ENCODE results near the gene SLC48A1. TPM values are rescaled to one million over a fixed set of nuclear protein-coding genes. Genes with fewer than 3 reads are reported as not detected.

SLC48A1 gene
- total and polyA plus RNA-seq, 4 donors, result 6.1 to 15.4 (median 9.3) TPM

- H3K27ac ChIP-seq (ENCODE audit: low read depth in 1 of 2, low read length in 2 of 2), result no peak overlapping the region
- DNase-seq (ENCODE audit: low spot score), result peak; percentile 75
- no peaks in the 10 kb centered on the region for H3K27me3 ChIP-seq (ENCODE audit: control insufficient read depth in 4 of 4, insufficient read depth in 4 of 4, low read length in 3 of 4)
- no peaks in the 10 kb centered on the region for H3K9me3 ChIP-seq (ENCODE audit: control insufficient read depth in 4 of 4, low read length in 3 of 4)
- WGBS, result 83% methylated on average over 10 of the region's 10 CpGs
- TF ChIP-seq YY1 (IDR thresholded peaks at IDR 0.05) (no peak), NR2F2 (IDR thresholded peaks at IDR 0.05) (peak; percentile 51)
- no peaks in the 10 kb centered on the region for H3K36me3 ChIP-seq (ENCODE audit: control insufficient read depth in 4 of 4, insufficient read depth in 3 of 4, low read depth in 1 of 4, low read length in 3 of 4)
- H3K9ac ChIP-seq (ENCODE audit: low read depth in 1 of 2, low read length in 2 of 2), result no peak overlapping the region
- H3K4me3 ChIP-seq (ENCODE audit: low read depth in 1 of 3, low read length in 3 of 3), result no peak overlapping the region
- H3K4me1 ChIP-seq (ENCODE audit: control insufficient read depth in 4 of 4, insufficient read depth in 4 of 4, low read length in 3 of 4), result peaks cover 5 to 17% (median 8%) of the 10 kb centered on the region in 4 donors
These were observed 2.3 kb downstream of the SLC48A1 start for GRCh38 chr12:47775100-47775911.

- H3K4me1 ChIP-seq (ENCODE audit: control insufficient read depth in 4 of 4, insufficient read depth in 4 of 4, low read length in 3 of 4), result peaks cover 5 to 15% (median 8%) of the 10 kb centered on the region in 4 donors
- no peaks in the 10 kb centered on the region for H3K36me3 ChIP-seq (ENCODE audit: control insufficient read depth in 4 of 4, insufficient read depth in 3 of 4, low read depth in 1 of 4, low read length in 3 of 4)
- DNase-seq (ENCODE audit: low spot score), result no peak
These were observed 3.6 kb downstream of the SLC48A1 start for GRCh38 chr12:47776471-47777143.

More at GRCh38 chr12:47776471-47777143, 3.6 kb downstream of the SLC48A1 start:
- no peaks in the 10 kb centered on the region for H3K9me3 ChIP-seq (ENCODE audit: control insufficient read depth in 4 of 4, low read length in 3 of 4)
- no peak overlapping the region for H3K4me3 ChIP-seq (ENCODE audit: low read depth in 1 of 3, low read length in 3 of 3)
- H3K27ac ChIP-seq (ENCODE audit: low read depth in 1 of 2, low read length in 2 of 2), result no peak overlapping the region
- no peak overlapping the region for H3K9ac ChIP-seq (ENCODE audit: low read depth in 1 of 2, low read length in 2 of 2)
- no peaks in the 10 kb centered on the region for H3K27me3 ChIP-seq (ENCODE audit: control insufficient read depth in 4 of 4, insufficient read depth in 4 of 4, low read length in 3 of 4)
- TF ChIP-seq MAX (IDR thresholded peaks at IDR 0.05) (no peak), GABPA (IDR thresholded peaks at IDR 0.05 in 1 of 2, conservative IDR thresholded peaks at IDR 0.05 in 1 of 2) (no peak), FOXA2 (IDR thresholded peaks at IDR 0.05) (no peak), EGR1 (IDR thresholded peaks at IDR 0.05; ENCODE audit: low read depth in 2 of 2) (no peak), HNF4G (IDR thresholded peaks at IDR 0.05) (no peak), CTCF (IDR thresholded peaks at IDR 0.05; ENCODE audit: low read depth, low read length, missing input control) (no peak), TAF1 (conservative IDR thresholded peaks at IDR 0.05) (no peak), RAD21 (IDR thresholded peaks at IDR 0.05) (no peak), SP1 (IDR thresholded peaks at IDR 0.05) (no peak), RXRA (IDR thresholded peaks at IDR 0.05) (no peak), HNF4A (conservative IDR thresholded peaks at IDR 0.05) (no peak), NR2F2 (IDR thresholded peaks at IDR 0.05) (no peak), YY1 (IDR thresholded peaks at IDR 0.05) (no peak), JUND (IDR thresholded peaks at IDR 0.05) (no peak), FOXA1 (IDR thresholded peaks at IDR 0.05) (no peak)
- TF ChIP-seq, protein P1, sequence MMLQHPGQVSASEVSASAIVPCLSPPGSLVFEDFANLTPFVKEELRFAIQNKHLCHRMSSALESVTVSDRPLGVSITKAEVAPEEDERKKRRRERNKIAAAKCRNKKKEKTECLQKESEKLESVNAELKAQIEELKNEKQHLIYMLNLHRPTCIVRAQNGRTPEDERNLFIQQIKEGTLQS (IDR thresholded peaks at IDR 0.05), result no peak
- TF ChIP-seq, protein P2, sequence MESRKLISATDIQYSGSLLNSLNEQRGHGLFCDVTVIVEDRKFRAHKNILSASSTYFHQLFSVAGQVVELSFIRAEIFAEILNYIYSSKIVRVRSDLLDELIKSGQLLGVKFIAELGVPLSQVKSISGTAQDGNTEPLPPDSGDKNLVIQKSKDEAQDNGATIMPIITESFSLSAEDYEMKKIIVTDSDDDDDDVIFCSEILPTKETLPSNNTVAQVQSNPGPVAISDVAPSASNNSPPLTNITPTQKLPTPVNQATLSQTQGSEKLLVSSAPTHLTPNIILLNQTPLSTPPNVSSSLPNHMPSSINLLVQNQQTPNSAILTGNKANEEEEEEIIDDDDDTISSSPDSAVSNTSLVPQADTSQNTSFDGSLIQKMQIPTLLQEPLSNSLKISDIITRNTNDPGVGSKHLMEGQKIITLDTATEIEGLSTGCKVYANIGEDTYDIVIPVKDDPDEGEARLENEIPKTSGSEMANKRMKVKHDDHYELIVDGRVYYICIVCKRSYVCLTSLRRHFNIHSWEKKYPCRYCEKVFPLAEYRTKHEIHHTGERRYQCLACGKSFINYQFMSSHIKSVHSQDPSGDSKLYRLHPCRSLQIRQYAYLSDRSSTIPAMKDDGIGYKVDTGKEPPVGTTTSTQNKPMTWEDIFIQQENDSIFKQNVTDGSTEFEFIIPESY (IDR thresholded peaks at IDR 0.05), result no peak
- TF ChIP-seq, protein P3, sequence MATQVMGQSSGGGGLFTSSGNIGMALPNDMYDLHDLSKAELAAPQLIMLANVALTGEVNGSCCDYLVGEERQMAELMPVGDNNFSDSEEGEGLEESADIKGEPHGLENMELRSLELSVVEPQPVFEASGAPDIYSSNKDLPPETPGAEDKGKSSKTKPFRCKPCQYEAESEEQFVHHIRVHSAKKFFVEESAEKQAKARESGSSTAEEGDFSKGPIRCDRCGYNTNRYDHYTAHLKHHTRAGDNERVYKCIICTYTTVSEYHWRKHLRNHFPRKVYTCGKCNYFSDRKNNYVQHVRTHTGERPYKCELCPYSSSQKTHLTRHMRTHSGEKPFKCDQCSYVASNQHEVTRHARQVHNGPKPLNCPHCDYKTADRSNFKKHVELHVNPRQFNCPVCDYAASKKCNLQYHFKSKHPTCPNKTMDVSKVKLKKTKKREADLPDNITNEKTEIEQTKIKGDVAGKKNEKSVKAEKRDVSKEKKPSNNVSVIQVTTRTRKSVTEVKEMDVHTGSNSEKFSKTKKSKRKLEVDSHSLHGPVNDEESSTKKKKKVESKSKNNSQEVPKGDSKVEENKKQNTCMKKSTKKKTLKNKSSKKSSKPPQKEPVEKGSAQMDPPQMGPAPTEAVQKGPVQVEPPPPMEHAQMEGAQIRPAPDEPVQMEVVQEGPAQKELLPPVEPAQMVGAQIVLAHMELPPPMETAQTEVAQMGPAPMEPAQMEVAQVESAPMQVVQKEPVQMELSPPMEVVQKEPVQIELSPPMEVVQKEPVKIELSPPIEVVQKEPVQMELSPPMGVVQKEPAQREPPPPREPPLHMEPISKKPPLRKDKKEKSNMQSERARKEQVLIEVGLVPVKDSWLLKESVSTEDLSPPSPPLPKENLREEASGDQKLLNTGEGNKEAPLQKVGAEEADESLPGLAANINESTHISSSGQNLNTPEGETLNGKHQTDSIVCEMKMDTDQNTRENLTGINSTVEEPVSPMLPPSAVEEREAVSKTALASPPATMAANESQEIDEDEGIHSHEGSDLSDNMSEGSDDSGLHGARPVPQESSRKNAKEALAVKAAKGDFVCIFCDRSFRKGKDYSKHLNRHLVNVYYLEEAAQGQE (IDR thresholded peaks at IDR 0.05), result no peak
- WGBS, result 81% methylated on average over 5 of the region's 5 CpGs

All from liver (tissue), 9 donors.